ENCODE results near the gene UBP1. TPM values are rescaled to one million over a fixed set of nuclear protein-coding genes. Genes with fewer than 3 reads are reported as not detected.

UBP1 gene
- total RNA-seq, 4 donors from 2014 or later, result 65.9 to 180 (median 86.1) TPM

DNA sequence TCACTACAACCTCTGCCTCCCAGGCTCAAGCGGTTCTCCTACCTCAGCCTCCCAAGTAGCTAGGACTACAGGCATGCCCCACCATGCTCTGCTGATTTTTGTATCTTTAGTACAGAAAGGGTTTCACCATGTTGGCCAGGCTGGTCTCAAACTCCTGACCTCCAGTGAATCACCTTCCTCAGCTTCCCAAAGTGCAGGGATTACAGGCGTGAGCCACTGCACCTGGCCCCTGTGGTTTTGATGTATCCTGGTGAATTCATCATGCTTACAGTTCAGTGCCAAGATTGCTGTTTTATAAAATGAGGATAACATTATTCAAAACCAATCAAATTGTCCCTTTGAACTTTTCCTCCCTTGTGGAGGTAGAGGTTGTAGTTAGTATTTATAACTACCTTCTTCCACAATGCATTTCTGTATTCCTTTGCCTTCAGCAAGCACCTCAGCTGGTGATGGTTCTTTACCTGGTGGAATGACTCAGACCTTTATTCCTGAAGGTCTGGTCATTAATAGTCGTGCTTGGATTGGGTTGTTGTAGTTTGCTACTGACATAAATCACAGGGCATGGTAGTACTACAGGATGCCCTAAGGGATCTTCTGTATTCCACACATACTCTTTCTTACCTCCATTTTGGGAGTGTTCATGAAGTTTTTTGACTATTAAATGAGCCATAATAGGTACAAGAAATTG lies 76.9 kb downstream of the UBP1 start:
- no peak overlapping the region for H3K4me3 ChIP-seq
- intact Hi-C loops (cut with DNase I; ENCODE audit: low total_unique reads) (no loop called here), in situ Hi-C loops (cut with MboI; ENCODE audit: low pct_ligation_motif_present in 1 of 4, low pct_unique_long_range_greater_than_20kb in 1 of 4, low sequenced_read_pairs in 3 of 4) (loop anchor here in 3 of 4 donors (10.0 to 25.0 kb wide), 4 partner anchors 226 to 426 kb away; partner anchors contain the start of gene CCR4 (in 1 of the 3))
- no peak for DNase-seq
- TF ChIP-seq POLR2A (IDR thresholded peaks at IDR 0.05) (no peak), EP300 (IDR thresholded peaks at IDR 0.05; ENCODE audit: low read depth) (no peak), POLR2AphosphoS5 (IDR thresholded peaks at IDR 0.05) (no peak)
- TF ChIP-seq, protein P1, sequence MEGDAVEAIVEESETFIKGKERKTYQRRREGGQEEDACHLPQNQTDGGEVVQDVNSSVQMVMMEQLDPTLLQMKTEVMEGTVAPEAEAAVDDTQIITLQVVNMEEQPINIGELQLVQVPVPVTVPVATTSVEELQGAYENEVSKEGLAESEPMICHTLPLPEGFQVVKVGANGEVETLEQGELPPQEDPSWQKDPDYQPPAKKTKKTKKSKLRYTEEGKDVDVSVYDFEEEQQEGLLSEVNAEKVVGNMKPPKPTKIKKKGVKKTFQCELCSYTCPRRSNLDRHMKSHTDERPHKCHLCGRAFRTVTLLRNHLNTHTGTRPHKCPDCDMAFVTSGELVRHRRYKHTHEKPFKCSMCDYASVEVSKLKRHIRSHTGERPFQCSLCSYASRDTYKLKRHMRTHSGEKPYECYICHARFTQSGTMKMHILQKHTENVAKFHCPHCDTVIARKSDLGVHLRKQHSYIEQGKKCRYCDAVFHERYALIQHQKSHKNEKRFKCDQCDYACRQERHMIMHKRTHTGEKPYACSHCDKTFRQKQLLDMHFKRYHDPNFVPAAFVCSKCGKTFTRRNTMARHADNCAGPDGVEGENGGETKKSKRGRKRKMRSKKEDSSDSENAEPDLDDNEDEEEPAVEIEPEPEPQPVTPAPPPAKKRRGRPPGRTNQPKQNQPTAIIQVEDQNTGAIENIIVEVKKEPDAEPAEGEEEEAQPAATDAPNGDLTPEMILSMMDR (IDR thresholded peaks at IDR 0.05), result no peak
- H3K36me3 ChIP-seq, result no peaks in the 10 kb centered on the region
- no peaks in the 10 kb centered on the region for H3K27me3 ChIP-seq
- 74 to 77% methylated on average over 3 of the region's 3 CpGs for WGBS, 2 donors (ENCODE audit: low coverage in 1 of 2)
- no peak overlapping the region for H3K27ac ChIP-seq
- H3K4me1 ChIP-seq, result peaks cover 0 to 10% (median 6%) of the 10 kb centered on the region in 4 donors
- H3K9me3 ChIP-seq, result no peaks in the 10 kb centered on the region

DNA sequence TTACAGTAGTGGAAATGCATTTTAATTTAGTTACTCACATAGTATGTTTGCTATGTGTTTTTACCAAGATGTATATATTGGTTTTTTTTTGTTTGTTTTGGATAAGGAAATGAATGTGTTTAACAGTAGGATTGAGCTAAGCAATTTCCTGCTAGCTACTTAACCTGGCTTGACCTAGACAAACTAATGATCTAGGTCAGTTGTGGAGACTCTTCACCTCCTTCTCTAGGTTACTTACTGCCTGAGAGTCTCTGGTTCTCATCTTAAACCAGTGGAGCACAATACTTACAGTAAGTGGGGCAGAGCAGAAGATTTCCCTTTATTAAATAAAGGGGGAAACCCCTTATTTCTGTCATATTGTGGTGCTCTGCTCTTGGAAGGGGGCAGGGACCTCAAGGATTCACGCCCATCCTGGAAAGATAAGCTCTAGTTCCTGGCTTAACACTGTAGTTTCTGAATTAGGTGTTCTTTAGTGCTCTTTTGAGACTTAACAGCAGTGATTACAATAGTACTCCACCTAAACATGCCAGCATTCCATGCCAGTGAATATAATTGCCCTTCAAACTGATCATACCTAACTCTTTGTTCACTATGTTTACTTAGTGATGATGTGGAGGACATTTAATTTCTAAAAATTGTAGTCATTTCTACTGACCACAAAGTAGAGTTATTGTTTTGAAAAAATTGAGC lies 79.9 kb downstream of the UBP1 start:
- no peaks in the 10 kb centered on the region for H3K36me3 ChIP-seq
- no peak for DNase-seq
- H3K27ac ChIP-seq, result no peak overlapping the region
- H3K4me1 ChIP-seq, result peaks cover 0 to 17% (median 10%) of the 10 kb centered on the region in 4 donors
- WGBS, 2 donors (ENCODE audit: low coverage in 1 of 2), result 35% methylated on average over 1 of the region's 1 CpG; no CpG with 5 or more reads in 1 of the 2 donors
- intact Hi-C loops (cut with DNase I; ENCODE audit: low total_unique reads) (no loop called here), in situ Hi-C loops (cut with MboI; ENCODE audit: low pct_ligation_motif_present in 1 of 4, low pct_unique_long_range_greater_than_20kb in 1 of 4, low sequenced_read_pairs in 3 of 4) (loop anchor here in 3 of 4 donors (10.0 to 25.0 kb wide), 4 partner anchors 223 to 423 kb away; partner anchors contain the start of gene CCR4 (in 1 of the 3))
- H3K4me3 ChIP-seq, result no peak overlapping the region
- no peaks in the 10 kb centered on the region for H3K9me3 ChIP-seq
- TF ChIP-seq POLR2AphosphoS5 (IDR thresholded peaks at IDR 0.05), result no peak
- TF ChIP-seq, protein P1 (IDR thresholded peaks at IDR 0.05), result no peak
- TF ChIP-seq POLR2A (IDR thresholded peaks at IDR 0.05), result no peak
- TF ChIP-seq EP300 (IDR thresholded peaks at IDR 0.05; ENCODE audit: low read depth), result no peak
- no peaks in the 10 kb centered on the region for H3K27me3 ChIP-seq

- H3K9me3 ChIP-seq, result no peaks in the 10 kb centered on the region
- no peak overlapping the region for H3K27ac ChIP-seq
- H3K4me1 ChIP-seq, result peaks cover 0 to 18% (median 11%) of the 10 kb centered on the region in 4 donors
- 70 to 88% methylated on average over 4 of the region's 4 CpGs for WGBS, 2 donors (ENCODE audit: low coverage in 1 of 2)
- H3K4me3 ChIP-seq, result no peak overlapping the region
- H3K27me3 ChIP-seq, result no peaks in the 10 kb centered on the region
- intact Hi-C loops (cut with DNase I; ENCODE audit: low total_unique reads), result loop anchor here (10.0 kb wide), 1 partner anchor 213 kb away; no protein-coding TSS in a partner anchor
- TF ChIP-seq EP300 (IDR thresholded peaks at IDR 0.05; ENCODE audit: low read depth) (no peak), POLR2A (IDR thresholded peaks at IDR 0.05) (no peak), POLR2AphosphoS5 (IDR thresholded peaks at IDR 0.05) (no peak)
- TF ChIP-seq, protein P1 (IDR thresholded peaks at IDR 0.05), result no peak
- in situ Hi-C loops (cut with MboI; ENCODE audit: low pct_ligation_motif_present in 1 of 4, low pct_unique_long_range_greater_than_20kb in 1 of 4, low sequenced_read_pairs in 3 of 4), result loop anchor here in 2 of 4 donors (25.0 kb wide), 2 partner anchors 221 to 421 kb away; no protein-coding TSS in a partner anchor
- no peaks in the 10 kb centered on the region for H3K36me3 ChIP-seq
- no peak for DNase-seq
These were observed 81.9 kb downstream of the UBP1 start for GRCh38 chr3:33358172-33358781.

DNA sequence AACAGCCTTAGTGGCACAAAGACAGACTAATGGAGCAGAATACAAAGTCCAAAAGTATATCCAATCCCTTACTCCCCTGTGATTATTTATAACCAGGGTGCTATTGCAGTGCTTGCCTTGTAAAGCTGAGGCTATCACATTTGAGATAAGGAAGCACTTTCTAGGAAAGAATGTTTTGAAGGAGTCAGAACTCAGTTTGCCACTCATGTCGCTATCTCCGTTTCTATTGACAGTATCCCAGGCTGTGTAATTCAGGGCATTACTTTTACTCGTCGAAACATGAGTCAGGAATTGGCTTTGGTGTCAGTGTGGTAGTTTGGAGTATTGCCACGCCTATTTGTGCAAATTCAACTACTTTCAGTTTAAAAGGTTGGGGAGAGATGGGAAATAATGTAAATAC lies 84.6 kb downstream of the UBP1 start:
- peaks cover 0 to 18% (median 10%) of the 10 kb centered on the region in 4 donors for H3K4me1 ChIP-seq
- in situ Hi-C loops (cut with MboI; ENCODE audit: low pct_ligation_motif_present in 1 of 4, low pct_unique_long_range_greater_than_20kb in 1 of 4, low sequenced_read_pairs in 3 of 4), result loop anchor here in 2 of 4 donors (25.0 kb wide), 2 partner anchors 218 to 418 kb away; no protein-coding TSS in a partner anchor
- intact Hi-C loops (cut with DNase I; ENCODE audit: low total_unique reads), result loop anchor here (10.0 kb wide), 1 partner anchor 211 kb away; no protein-coding TSS in a partner anchor
- no peaks in the 10 kb centered on the region for H3K27me3 ChIP-seq
- TF ChIP-seq, protein P1 (IDR thresholded peaks at IDR 0.05), result no peak
- TF ChIP-seq POLR2A (IDR thresholded peaks at IDR 0.05) (no peak), EP300 (IDR thresholded peaks at IDR 0.05; ENCODE audit: low read depth) (no peak), POLR2AphosphoS5 (IDR thresholded peaks at IDR 0.05) (no peak)
- no peak for DNase-seq
- peak overlapping the region in 1 of 4 donors; percentile 25 for H3K4me3 ChIP-seq
- WGBS, 2 donors (ENCODE audit: low coverage in 1 of 2), result 31 to 44% methylated on average over 5 of the region's 5 CpGs
- no peaks in the 10 kb centered on the region for H3K36me3 ChIP-seq
- no peaks in the 10 kb centered on the region for H3K9me3 ChIP-seq
- H3K27ac ChIP-seq, result no peak overlapping the region

All from transverse colon (tissue), 4 donors.